Measurements from ENCODE around the gene BPIFB4. TPM values are rescaled to one million over a fixed set of nuclear protein-coding genes. Genes with fewer than 3 reads are reported as not detected.

BPIFB4 gene
- total and polyA plus RNA-seq, 2 donors (not counting 1 experiment from before 2014, with no cell fraction given) = not detected

DNA sequence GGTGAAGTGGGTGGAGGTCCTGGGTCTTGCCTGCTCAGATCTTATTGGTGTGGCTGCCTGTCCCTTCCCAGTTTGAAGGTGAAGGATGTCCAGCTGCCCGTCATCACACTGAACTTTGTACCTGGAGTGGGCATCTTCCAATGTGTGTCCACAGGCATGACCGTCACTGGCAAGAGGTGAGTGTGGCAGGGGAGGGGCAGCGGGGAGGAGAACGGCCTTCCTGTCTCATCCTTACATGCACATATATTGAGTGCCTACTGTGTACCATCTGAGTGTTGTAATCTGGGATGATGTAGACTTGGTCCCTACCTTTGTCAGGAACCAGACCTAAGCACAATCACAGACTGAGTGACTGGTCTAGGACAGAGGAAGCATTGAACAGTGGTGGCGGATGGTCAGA, 45.3 kb upstream of the BPIFB4 start:
- TF ChIP-seq, protein P1, sequence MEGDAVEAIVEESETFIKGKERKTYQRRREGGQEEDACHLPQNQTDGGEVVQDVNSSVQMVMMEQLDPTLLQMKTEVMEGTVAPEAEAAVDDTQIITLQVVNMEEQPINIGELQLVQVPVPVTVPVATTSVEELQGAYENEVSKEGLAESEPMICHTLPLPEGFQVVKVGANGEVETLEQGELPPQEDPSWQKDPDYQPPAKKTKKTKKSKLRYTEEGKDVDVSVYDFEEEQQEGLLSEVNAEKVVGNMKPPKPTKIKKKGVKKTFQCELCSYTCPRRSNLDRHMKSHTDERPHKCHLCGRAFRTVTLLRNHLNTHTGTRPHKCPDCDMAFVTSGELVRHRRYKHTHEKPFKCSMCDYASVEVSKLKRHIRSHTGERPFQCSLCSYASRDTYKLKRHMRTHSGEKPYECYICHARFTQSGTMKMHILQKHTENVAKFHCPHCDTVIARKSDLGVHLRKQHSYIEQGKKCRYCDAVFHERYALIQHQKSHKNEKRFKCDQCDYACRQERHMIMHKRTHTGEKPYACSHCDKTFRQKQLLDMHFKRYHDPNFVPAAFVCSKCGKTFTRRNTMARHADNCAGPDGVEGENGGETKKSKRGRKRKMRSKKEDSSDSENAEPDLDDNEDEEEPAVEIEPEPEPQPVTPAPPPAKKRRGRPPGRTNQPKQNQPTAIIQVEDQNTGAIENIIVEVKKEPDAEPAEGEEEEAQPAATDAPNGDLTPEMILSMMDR (conservative IDR thresholded peaks at IDR 0.05 in 1 of 2, IDR thresholded peaks at IDR 0.05 in 1 of 2; ENCODE audit: low read depth in 1 of 2, low read length in 2 of 2) = no peak
- TF ChIP-seq EZH2 (IDR thresholded peaks at IDR 0.05; ENCODE audit: low read length, missing control alignments) = no peak
- Histone ChIP-seq H4K20me1 (ENCODE audit: control insufficient read depth, extremely low read depth, insufficient read depth, low read length) (no peaks in the 10 kb centered on the region), H3K4me1 (ENCODE audit: control insufficient read depth, extremely low read depth, insufficient read depth, low read length) (no peaks in the 10 kb centered on the region), H3K36me3 (ENCODE audit: control insufficient read depth, insufficient read depth, low read length) (no peaks in the 10 kb centered on the region), H3K4me2 (ENCODE audit: extremely low read depth, insufficient read depth, low read length) (no peak overlapping the region), H2AFZ (ENCODE audit: low read length) (no peak overlapping the region), H3K9ac (ENCODE audit: insufficient read depth, low read length) (no peak overlapping the region), H3K9me3 (ENCODE audit: control insufficient read depth, insufficient read depth, low read depth, low read length) (no peaks in the 10 kb centered on the region), H3K27me3 (ENCODE audit: control insufficient read depth, insufficient read depth, low read length) (no peaks in the 10 kb centered on the region), H3K27ac (ENCODE audit: insufficient read depth, low read length) (no peak overlapping the region), H3K79me2 (ENCODE audit: control insufficient read depth, insufficient read depth, low read length) (no peaks in the 10 kb centered on the region), H3K4me3 (replicated peaks in 1 of 4; ENCODE audit: control extremely low read depth in 1 of 4, insufficient read depth in 1 of 4, low read depth in 3 of 4, low read length in 4 of 4) (no peak overlapping the region)
- no peak for DNase-seq (ENCODE audit: low read depth in 2 of 2)

DNA sequence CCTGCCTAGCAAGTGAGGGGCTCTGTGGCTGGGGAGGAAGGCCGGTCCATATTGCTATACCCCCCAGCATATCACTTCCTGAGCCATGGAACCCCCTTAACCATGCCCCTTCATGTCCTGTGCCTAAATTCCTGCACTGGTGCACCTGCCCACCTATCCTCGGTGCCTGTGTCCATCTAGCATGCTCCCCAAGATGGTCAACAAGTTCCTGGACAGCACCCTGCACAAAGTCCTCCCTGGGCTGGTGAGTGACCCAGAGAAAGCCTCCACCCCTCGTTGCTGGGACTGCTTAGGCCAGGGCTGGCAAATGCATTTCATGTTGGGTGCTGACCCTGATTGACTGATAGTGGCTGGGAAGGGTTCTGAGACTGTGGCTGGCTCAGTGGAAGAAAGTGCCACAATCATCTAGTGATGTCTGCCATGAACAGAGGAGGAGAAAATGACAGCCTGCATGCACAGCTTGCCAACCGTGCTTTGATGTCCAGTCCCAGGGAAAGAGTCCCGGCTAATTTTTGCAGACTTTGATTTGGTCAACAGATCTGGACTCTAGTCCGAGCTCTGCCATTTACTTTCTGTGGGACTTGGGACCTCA, 44.4 kb upstream of the BPIFB4 start:
- Histone ChIP-seq H3K9ac (ENCODE audit: insufficient read depth, low read length) (no peak overlapping the region), H3K27me3 (ENCODE audit: control insufficient read depth, insufficient read depth, low read length) (no peaks in the 10 kb centered on the region), H3K27ac (ENCODE audit: insufficient read depth, low read length) (no peak overlapping the region), H3K4me3 (replicated peaks in 1 of 4; ENCODE audit: control extremely low read depth in 1 of 4, insufficient read depth in 1 of 4, low read depth in 3 of 4, low read length in 4 of 4) (no peak overlapping the region), H3K4me1 (ENCODE audit: control insufficient read depth, extremely low read depth, insufficient read depth, low read length) (no peaks in the 10 kb centered on the region), H3K4me2 (ENCODE audit: extremely low read depth, insufficient read depth, low read length) (no peak overlapping the region), H3K79me2 (ENCODE audit: control insufficient read depth, insufficient read depth, low read length) (no peaks in the 10 kb centered on the region), H3K9me3 (ENCODE audit: control insufficient read depth, insufficient read depth, low read depth, low read length) (no peaks in the 10 kb centered on the region), H4K20me1 (ENCODE audit: control insufficient read depth, extremely low read depth, insufficient read depth, low read length) (no peaks in the 10 kb centered on the region), H2AFZ (ENCODE audit: low read length) (no peak overlapping the region), H3K36me3 (ENCODE audit: control insufficient read depth, insufficient read depth, low read length) (no peaks in the 10 kb centered on the region)
- DNase-seq (ENCODE audit: low read depth in 2 of 2) = no peak
- no peak for TF ChIP-seq EZH2 (IDR thresholded peaks at IDR 0.05; ENCODE audit: low read length, missing control alignments)
- TF ChIP-seq, protein P1 (conservative IDR thresholded peaks at IDR 0.05 in 1 of 2, IDR thresholded peaks at IDR 0.05 in 1 of 2; ENCODE audit: low read depth in 1 of 2, low read length in 2 of 2) = no peak

DNA sequence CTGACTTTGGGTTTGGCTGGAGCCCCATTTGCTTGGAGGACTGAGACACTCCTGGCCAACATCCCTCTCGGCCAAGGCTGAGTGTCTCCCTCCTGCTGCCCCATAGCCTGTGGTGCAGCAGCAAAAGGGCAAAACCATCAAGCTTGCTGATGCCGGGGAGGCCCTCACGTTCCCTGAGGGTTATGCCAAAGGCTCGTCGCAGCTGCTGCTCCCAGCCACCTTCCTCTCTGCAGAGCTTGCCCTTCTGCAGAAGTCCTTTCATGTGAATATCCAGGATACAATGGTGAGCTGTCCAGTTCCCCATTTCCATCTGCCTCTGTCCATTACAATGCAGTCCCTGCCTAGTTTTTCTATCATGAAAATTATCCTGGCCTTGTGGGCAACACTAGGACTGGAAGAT, 42.0 kb upstream of the BPIFB4 start:
- Histone ChIP-seq H3K79me2 (ENCODE audit: control insufficient read depth, insufficient read depth, low read length) (no peaks in the 10 kb centered on the region), H3K4me2 (ENCODE audit: extremely low read depth, insufficient read depth, low read length) (no peak overlapping the region), H3K27ac (ENCODE audit: insufficient read depth, low read length) (no peak overlapping the region), H2AFZ (ENCODE audit: low read length) (no peak overlapping the region), H4K20me1 (ENCODE audit: control insufficient read depth, extremely low read depth, insufficient read depth, low read length) (no peaks in the 10 kb centered on the region), H3K4me3 (replicated peaks in 1 of 4; ENCODE audit: control extremely low read depth in 1 of 4, insufficient read depth in 1 of 4, low read depth in 3 of 4, low read length in 4 of 4) (no peak overlapping the region), H3K36me3 (ENCODE audit: control insufficient read depth, insufficient read depth, low read length) (no peaks in the 10 kb centered on the region), H3K4me1 (ENCODE audit: control insufficient read depth, extremely low read depth, insufficient read depth, low read length) (no peaks in the 10 kb centered on the region), H3K9ac (ENCODE audit: insufficient read depth, low read length) (no peak overlapping the region), H3K9me3 (ENCODE audit: control insufficient read depth, insufficient read depth, low read depth, low read length) (no peaks in the 10 kb centered on the region), H3K27me3 (ENCODE audit: control insufficient read depth, insufficient read depth, low read length) (no peaks in the 10 kb centered on the region)
- TF ChIP-seq EZH2 (IDR thresholded peaks at IDR 0.05; ENCODE audit: low read length, missing control alignments) = no peak
- TF ChIP-seq, protein P1 (conservative IDR thresholded peaks at IDR 0.05 in 1 of 2, IDR thresholded peaks at IDR 0.05 in 1 of 2; ENCODE audit: low read depth in 1 of 2, low read length in 2 of 2) = no peak
- DNase-seq (ENCODE audit: low read depth in 2 of 2) = no peak

Data from fibroblast of lung (primary cell).